Measurements from ENCODE around the gene C11orf24.

DNA sequence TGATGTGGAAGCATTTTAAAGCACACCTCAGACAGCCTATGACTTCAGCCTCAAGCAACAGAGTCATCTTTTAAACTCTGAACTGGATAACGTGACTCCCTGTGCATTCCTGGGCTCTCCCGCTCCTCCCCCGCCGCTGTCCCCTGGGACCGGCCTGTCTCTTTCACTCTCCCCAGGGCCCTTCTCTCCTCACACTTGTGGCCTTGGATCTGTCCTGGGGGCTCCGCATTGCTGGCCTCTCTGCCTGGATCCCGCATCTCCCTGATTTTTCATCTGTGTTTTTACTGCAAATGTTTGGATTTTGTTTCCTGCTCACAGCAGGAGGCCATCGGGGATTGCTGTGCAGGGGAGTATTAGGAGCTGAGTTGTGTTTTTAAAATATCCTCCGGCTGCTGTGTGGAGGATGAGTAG is 15.4 kb downstream of the C11orf24 start:
- TF ChIP-seq, protein P1, sequence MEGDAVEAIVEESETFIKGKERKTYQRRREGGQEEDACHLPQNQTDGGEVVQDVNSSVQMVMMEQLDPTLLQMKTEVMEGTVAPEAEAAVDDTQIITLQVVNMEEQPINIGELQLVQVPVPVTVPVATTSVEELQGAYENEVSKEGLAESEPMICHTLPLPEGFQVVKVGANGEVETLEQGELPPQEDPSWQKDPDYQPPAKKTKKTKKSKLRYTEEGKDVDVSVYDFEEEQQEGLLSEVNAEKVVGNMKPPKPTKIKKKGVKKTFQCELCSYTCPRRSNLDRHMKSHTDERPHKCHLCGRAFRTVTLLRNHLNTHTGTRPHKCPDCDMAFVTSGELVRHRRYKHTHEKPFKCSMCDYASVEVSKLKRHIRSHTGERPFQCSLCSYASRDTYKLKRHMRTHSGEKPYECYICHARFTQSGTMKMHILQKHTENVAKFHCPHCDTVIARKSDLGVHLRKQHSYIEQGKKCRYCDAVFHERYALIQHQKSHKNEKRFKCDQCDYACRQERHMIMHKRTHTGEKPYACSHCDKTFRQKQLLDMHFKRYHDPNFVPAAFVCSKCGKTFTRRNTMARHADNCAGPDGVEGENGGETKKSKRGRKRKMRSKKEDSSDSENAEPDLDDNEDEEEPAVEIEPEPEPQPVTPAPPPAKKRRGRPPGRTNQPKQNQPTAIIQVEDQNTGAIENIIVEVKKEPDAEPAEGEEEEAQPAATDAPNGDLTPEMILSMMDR (IDR thresholded peaks at IDR 0.05 in 2 of 3, conservative IDR thresholded peaks at IDR 0.05 in 1 of 3; ENCODE audit: borderline replicate concordance in 1 of 3, insufficient read depth in 1 of 3, low read depth in 2 of 3, low read length in 2 of 3), result no peak
- TF ChIP-seq ZFX (IDR thresholded peaks at IDR 0.05) (no peak), TCF7L2 (IDR thresholded peaks at IDR 0.05; ENCODE audit: borderline replicate concordance, extremely low read depth, insufficient read depth, insufficient read length) (no peak), SIN3A (IDR thresholded peaks at IDR 0.05; ENCODE audit: low read depth) (no peak), RAD21 (IDR thresholded peaks at IDR 0.05; ENCODE audit: low read depth) (no peak), CEBPB (IDR thresholded peaks at IDR 0.05; ENCODE audit: low read depth) (no peak), SP1 (IDR thresholded peaks at IDR 0.05; ENCODE audit: low read depth) (no peak), POLR2AphosphoS5 (IDR thresholded peaks at IDR 0.05; ENCODE audit: low read depth, low read length) (no peak)
- TF ChIP-seq, protein P2, sequence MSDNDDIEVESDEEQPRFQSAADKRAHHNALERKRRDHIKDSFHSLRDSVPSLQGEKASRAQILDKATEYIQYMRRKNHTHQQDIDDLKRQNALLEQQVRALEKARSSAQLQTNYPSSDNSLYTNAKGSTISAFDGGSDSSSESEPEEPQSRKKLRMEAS (IDR thresholded peaks at IDR 0.05), result no peak
